ENCODE results near the gene ZMYND11.

GRCh38 chr10:241451-241850 lies 106.2 kb downstream of the ZMYND11 start:
- TF ChIP-seq CTCF (IDR thresholded peaks at IDR 0.05; ENCODE audit: insufficient read depth, low read length) (no peak), REST (IDR thresholded peaks at IDR 0.05; ENCODE audit: insufficient replicate concordance, low read depth) (no peak), GABPA (IDR thresholded peaks at IDR 0.05; ENCODE audit: low read depth) (no peak)

Data from HL-60 (cell line).